WI38 (cell line): ENCODE results near the gene MICALL2.

ENCODE experiments used
- H3K4me3 ChIP-seq: 2 replicates; pipeline ENCODE4 v1.5.1; 2011; ENCODE audit warnings: low read depth, mild to moderate bottlenecking, control low read depth, low read length
- CTCF ChIP-seq: IDR thresholded peaks from 2 replicates; pipeline ENCODE4 v1.5.1; 2012; ENCODE audit warnings: low read depth, mild to moderate bottlenecking, control low read depth, low read length

MICALL2 gene

DNA sequence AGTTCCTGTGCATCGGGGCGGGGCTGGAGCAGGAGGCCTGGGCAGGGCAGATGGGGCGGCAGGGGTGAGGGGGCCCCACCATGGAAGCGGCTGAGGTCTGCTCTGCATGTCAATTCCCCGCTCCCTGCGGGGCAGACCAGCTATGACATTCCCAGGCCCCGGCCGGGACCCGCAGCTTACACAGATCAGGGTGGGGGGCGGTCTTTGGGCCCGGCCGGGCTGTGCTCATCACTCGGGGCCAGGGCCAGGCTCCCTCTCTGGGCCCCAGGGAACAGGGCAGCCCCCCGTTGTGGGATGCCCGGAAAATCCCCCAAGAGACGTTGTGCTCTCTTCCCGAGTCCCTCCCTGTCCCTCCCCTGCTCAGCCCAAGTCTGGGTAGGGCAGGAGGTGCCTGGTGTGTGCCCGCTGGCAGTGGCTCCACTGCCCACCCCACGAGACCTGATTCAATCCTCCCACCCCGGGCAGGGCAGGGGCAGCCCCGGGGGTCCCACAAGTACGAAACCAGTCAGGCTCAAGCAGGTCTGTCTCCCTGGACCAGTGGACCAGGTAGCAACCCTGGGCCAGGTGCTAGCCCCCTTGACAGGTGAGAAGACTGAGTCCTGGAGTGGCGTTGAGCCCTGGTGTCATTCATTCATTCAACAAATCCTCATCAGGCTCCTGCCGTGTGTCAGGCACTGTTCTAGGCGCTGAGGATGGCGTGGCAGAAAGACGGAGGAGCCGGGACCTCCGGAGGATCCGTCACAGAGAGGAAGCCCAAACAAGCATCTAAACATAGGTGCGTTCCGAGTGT lies 29.0 kb downstream of the MICALL2 start:
- H3K4me3 ChIP-seq, result no peak overlapping the region
- TF ChIP-seq CTCF, result no peak

DNA sequence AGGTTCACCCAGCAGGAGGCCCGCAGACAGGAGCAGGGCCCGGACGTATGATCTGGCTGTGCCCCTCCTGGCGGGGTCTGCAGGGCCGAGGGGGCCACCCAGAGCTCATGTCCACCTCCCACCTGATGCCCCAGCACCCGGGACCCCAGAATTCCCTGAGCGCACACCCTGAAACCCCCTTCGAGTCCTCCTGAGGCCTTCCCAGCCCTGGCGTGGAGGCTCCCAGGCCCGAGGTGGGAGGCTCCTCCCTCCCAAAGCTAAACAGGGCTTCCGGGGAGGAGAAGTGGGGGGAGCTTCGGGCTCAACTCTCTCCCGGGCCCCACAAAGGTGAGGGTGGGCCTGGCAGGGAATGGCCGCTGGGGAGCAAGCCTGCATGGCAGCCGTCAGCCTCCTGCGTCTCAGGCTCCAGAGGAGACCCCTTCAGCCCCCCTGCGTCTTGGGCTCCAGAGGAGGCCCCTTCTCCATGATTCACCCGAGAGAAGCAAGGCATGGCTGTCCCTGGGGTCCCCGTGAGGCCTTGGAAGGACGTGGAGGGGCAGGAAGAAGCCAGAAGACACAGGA lies 30.2 kb downstream of the MICALL2 start:
- no peak for TF ChIP-seq CTCF
- no peak overlapping the region for H3K4me3 ChIP-seq

DNA sequence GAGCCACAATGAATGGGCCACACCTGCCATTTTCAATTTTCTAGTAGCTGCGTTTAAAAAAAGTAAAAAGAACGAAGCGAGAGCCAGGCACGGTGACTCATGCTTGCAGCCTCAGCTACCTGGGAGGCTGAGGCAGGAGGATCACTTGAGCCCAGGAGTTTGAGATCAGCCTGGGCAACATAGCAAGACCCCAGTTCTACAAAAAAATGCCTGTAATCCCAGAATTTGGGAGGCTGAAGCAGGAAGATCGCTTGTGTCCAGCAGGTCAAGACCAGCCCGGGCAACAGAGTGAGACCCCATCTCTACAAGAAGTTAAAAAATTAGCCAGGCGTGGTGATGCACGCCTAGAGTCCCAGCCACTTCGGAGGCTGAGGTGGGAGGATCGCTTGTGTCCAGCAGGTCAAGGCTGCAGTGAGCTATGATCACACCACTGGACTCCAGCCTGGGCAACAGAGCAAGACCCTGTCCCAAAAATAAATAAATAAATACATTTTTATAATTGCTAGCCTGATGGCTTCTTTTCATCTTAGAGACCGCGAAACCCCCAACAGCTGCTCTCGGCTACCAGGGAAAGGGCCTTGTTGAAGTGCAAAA lies 32.1 kb downstream of the MICALL2 start:
- no peak for TF ChIP-seq CTCF
- no peak overlapping the region for H3K4me3 ChIP-seq

DNA sequence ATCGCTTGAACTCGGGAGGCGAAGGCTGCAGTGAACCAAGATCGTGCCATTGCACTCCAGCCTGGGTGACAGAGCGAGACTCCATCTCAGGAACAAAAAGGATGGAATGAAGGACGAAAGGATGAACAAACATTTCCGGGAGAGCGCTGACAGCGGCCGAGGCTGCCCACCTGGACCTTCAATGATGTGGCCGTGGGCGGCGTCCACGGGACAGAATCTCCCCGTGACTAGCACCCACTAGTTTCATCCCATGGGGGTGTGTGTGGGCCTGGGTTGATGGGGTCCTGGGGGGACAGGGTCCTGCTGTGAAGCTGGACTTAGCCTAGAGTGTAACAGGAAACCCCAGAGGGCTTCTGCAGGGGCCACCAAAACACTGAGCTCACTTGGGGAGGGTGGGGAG lies 32.8 kb downstream of the MICALL2 start:
- no peak overlapping the region for H3K4me3 ChIP-seq
- no peak for TF ChIP-seq CTCF

- no peak for TF ChIP-seq CTCF
- H3K4me3 ChIP-seq, result no peak overlapping the region
Observed at GRCh38 chr7:1425292-1426136, 33.8 kb downstream of the MICALL2 start.

GRCh38 chr7:1424041-1424440 lies 35.2 kb downstream of the MICALL2 start:
- no peak for TF ChIP-seq CTCF
- H3K4me3 ChIP-seq, result no peak overlapping the region
